ENCODE measurements around the gene RBM39.
A peak's percentile ranks its signal among the peaks of the same experiment; 100 is the strongest.
"Not testable (repeated sequence)": the region's sequence is repeated elsewhere in the genome, so short reads cannot be mapped to it uniquely, and the experiment has no call there.

RBM39 gene

DNA sequence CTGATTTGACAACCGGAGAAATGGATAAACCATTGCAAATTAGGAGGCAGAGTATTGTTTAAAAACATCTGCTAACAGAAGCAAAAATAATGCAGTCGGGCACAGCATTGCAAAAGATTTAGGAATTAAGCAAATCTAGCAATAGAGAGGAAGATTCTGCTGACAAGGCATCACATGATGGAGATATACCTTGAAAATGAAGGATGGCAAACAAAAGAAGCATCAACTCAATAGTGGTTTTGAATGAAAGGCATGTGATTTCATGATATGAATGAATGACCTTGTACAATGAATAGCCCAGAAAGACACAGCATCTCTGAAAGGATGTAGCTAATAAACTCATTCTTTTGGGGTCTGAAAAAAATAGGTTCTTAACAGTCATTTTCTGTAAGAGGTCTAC lies 8.6 kb upstream of the RBM39 start:
- TF ChIP-seq, protein P1, sequence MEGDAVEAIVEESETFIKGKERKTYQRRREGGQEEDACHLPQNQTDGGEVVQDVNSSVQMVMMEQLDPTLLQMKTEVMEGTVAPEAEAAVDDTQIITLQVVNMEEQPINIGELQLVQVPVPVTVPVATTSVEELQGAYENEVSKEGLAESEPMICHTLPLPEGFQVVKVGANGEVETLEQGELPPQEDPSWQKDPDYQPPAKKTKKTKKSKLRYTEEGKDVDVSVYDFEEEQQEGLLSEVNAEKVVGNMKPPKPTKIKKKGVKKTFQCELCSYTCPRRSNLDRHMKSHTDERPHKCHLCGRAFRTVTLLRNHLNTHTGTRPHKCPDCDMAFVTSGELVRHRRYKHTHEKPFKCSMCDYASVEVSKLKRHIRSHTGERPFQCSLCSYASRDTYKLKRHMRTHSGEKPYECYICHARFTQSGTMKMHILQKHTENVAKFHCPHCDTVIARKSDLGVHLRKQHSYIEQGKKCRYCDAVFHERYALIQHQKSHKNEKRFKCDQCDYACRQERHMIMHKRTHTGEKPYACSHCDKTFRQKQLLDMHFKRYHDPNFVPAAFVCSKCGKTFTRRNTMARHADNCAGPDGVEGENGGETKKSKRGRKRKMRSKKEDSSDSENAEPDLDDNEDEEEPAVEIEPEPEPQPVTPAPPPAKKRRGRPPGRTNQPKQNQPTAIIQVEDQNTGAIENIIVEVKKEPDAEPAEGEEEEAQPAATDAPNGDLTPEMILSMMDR (IDR thresholded peaks at IDR 0.05; ENCODE audit: control insufficient read depth, insufficient read depth, low read depth, low read length, missing control alignments), result no peak
- no peak for DNase-seq (ENCODE audit: low read depth)
- H3K4me3 ChIP-seq (ENCODE audit: control insufficient read depth, low read depth, low read length), result no peak overlapping the region

GRCh38 chr20:35744492-35744841 lies 2.4 kb upstream of the RBM39 start:
- DNase-seq (ENCODE audit: low read depth); H3K4me3 ChIP-seq (ENCODE audit: control insufficient read depth, low read depth, low read length): not testable (repeated sequence)

GRCh38 chr20:35743693-35744491 lies 1.8 kb upstream of the RBM39 start:
- DNase-seq (ENCODE audit: low read depth), result no peak
- H3K4me3 ChIP-seq (ENCODE audit: control insufficient read depth, low read depth, low read length), result no peak overlapping the region
- TF ChIP-seq, protein P1 (IDR thresholded peaks at IDR 0.05; ENCODE audit: control insufficient read depth, insufficient read depth, low read depth, low read length, missing control alignments), result no peak

DNA sequence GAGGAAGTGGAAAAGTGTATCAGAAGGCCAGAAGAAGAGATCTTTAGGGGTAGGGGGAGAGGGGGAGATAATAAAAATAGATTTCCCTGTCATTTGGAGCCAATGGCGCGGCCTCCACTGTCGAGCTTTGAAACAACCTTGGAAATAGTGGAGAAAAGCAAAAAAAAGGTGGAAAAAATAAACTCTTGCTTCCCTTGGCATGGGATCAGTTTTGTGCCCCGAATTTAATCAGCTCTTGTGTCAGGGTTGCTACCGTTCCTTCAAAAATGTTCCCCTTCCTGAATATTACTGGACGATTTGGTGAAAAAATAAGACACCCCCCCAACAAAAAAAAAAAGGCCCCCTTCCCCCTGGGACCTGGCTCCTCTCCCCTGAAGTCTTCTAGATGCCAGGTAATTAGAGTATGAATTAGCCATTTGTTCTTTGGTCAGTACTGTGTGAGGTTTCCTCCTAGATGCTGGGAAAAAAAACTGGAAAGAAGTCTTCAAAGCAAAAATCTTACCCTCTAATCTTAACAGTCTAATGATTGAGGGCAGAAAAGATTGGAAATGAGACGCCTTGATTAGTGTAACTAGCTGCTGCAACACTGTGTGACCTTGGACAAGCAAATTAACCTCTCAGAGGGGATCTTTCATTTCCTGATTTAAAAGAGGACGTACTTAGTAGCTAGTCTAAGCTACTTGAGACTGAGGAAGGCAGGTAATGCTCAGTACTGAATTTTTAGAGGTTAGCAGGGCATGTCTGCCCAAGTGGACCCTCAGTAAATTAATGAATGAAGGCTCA lies 872 bp upstream of the RBM39 start:
- TF ChIP-seq, protein P1 (IDR thresholded peaks at IDR 0.05; ENCODE audit: control insufficient read depth, insufficient read depth, low read depth, low read length, missing control alignments), result no peak
- H3K4me3 ChIP-seq (ENCODE audit: control insufficient read depth, low read depth, low read length), result peak overlapping the region; percentile 65
- DNase-seq (ENCODE audit: low read depth), result no peak

DNA sequence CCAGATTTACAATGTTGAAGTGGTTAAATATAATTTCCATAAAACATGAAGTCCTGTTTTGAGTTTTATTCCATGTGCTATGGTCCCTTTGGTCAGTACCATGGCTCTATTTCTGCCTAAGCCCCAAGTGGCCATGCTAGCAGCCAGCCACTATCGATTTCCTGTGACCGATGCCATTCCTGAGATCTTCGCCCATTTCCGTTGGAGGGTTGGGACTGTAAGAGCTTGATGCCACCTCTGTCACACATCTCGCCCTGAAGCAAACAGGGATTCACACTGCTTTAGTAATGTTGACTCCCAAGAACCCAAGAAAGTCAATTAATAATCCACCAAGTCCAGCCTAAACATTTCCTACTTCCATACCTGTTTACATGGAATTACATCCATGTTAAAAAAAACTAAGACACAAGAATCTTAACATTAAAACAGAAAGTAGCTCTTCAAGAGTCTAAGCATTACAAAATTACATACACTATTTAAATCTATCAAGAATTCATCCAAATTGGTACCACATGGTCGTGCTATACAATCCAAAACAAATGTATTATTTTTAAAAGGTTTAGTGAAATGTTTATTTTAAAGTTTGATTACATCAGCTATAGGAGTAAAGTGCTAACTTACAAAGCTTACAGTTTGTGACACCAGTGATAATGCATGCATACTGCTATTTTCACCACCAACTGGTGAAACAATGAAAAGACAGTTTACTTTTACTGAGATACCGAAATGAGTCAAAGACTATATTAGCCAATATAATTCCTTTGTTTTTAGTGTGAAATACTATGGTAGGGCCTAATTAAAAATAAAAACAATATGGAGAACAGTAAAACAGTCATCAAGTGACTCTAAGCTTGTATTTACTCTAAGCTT lies 2.5 kb downstream of the RBM39 start:
- peak; percentile 23 for DNase-seq (ENCODE audit: low read depth)
- TF ChIP-seq, protein P1 (IDR thresholded peaks at IDR 0.05; ENCODE audit: control insufficient read depth, insufficient read depth, low read depth, low read length, missing control alignments), result peak; percentile 25

GRCh38 chr20:35738410-35739179 lies 3.5 kb downstream of the RBM39 start:
- no peak for DNase-seq (ENCODE audit: low read depth)
- no peak overlapping the region for H3K4me3 ChIP-seq (ENCODE audit: control insufficient read depth, low read depth, low read length)
- TF ChIP-seq, protein P1 (IDR thresholded peaks at IDR 0.05; ENCODE audit: control insufficient read depth, insufficient read depth, low read depth, low read length, missing control alignments), result no peak

More for the DNA sequence above, 2.5 kb downstream of the RBM39 start:
- H3K4me3 ChIP-seq (ENCODE audit: control insufficient read depth, low read depth, low read length), result peak overlapping the region; percentile 18

All from AG09309 (cell line).